ENCODE results near the gene SYNE4.

Gene SYNE4

DNA sequence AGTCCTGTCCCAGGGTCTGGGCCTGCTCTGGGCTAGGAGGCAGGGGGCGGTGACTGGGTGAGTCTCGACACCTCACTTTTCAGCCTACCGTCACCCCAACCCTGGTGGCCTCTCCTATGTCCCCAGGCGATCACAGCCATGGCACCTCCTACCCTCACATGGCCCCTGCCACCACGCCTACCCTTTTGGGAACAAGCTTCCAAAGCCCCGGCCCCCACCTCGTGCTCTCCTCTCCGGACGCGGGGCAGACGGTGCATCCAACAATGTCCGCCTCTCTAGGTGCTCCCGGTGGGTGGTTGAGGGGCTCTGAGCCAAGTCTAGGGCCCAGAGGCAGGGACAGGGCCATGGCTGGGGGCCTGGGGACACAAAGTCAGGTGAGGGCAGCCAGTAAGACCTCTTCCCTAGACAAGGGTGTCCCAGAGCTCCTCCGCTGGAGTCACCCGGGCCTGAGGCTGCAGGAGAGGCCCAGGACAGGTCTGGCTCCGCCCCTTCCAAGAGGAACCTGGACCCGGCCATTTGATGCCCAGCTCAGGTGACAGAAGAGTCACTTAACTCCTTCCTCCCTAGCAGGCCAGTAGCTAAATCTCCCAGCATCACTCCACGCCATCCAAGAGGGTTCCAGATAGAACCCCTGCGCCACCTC lies at the start of gene SYNE4:
TSS of gene SYNE4 (minus strand) at position 478 of the 643 bp plus-strand sequence. CDS start at position 346, 132 bp downstream.
- Histone ChIP-seq H3K9me3 (ENCODE audit: control insufficient read depth, insufficient read depth, low read length) (no peaks in the 10 kb centered on the region), H3K4me3 (ENCODE audit: low read length) (peak within 1 kb of the TSS; percentile 67; the same call in 1 of the 2 replicates), H3K4me1 (ENCODE audit: control insufficient read depth, insufficient read depth, low read length) (peaks cover 2% of the 10 kb centered on the region; the same call in 1 of the 2 replicates), H3K27ac (ENCODE audit: low read length) (no peak within 1 kb of the TSS), H3K27me3 (ENCODE audit: control insufficient read depth, insufficient read depth, low read length) (no peaks in the 10 kb centered on the region), H3K36me3 (ENCODE audit: control insufficient read depth, insufficient read depth, low read length) (peaks cover 8% of the 10 kb centered on the region; the same call in 1 of the 2 replicates)
- WGBS (ENCODE audit: insufficient coverage, insufficient read length), result no CpG with 5 or more reads among the region's 19 CpGs
- no peak for DNase-seq (ENCODE audit: low read depth, low spot score)

DNA sequence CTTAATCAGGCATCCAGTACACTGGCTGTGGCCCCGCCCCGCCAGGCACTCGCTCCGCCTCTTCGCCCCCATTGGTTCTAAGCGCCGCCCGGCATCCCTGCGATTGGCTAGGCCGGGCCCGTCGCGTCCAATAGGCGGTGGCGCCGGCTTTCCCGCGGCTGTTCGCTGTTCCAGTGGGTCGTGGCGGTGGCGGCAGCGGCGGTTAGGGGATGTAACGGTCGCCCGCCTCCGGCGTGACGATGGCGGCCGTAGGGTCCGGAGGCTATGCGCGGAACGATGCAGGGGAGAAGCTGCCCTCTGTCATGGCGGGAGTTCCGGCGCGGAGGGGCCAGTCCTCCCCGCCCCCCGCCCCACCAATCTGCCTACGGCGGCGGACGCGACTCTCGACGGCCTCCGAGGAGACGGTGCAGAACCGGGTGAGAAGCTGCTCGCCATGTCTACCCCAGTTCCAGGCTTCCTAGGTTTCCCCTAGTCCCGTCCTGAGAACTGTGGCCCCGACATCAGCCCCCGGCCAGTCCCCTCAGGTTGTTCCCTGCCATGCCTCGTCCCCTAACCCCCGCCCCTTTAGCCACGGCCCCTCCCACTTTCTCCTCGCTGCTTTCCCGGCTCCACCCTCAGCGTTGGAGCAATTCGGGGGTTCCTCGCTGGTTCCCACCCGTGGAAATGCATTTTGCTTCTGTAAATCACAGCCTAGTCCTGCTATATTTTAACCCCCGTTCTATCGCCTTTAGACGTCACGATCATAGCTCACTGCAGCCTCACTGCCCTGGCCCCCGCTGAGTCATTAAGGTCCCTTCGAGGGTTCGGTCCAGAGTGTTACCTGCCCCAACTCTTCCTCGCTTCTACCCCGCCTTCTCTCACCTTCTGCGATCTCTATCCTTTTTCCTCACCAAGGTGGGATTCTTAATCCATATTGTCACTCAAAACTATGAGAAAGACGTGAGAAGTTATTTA lies 46.4 kb upstream of the SYNE4 start, which contains the start of gene WDR62:
TSS of gene WDR62 (plus strand) at position 165 of the 954 bp plus-strand sequence. CDS start at position 240, 75 bp downstream.
- peak; percentile 76 for DNase-seq (ENCODE audit: low read depth, low spot score)
- H3K4me1 ChIP-seq (ENCODE audit: control insufficient read depth, insufficient read depth, low read length), result peaks cover 1% of the 10 kb centered on the region
- H3K4me3 ChIP-seq (ENCODE audit: low read length), result peak within 1 kb of the TSS; percentile 69
- peaks cover 6% of the 10 kb centered on the region; the same call in 1 of the 2 replicates for H3K36me3 ChIP-seq (ENCODE audit: control insufficient read depth, insufficient read depth, low read length)
- no CpG with 5 or more reads among the region's 76 CpGs for WGBS (ENCODE audit: insufficient coverage, insufficient read length)
- H3K27ac ChIP-seq (ENCODE audit: low read length), result no peak within 1 kb of the TSS
- H3K27me3 ChIP-seq (ENCODE audit: control insufficient read depth, insufficient read depth, low read length), result no peaks in the 10 kb centered on the region
- no peaks in the 10 kb centered on the region for H3K9me3 ChIP-seq (ENCODE audit: control insufficient read depth, insufficient read depth, low read length)

GRCh38 chr19:36054119-36054732 lies 45.6 kb upstream of the SYNE4 start, which contains the start of gene THAP8:
Gene THAP8 (minus strand): TSS chr19:36054285. CDS start chr19:36054217, 68 bp downstream.
- peaks cover 3% of the 10 kb centered on the region; the same call in 1 of the 2 replicates for H3K36me3 ChIP-seq (ENCODE audit: control insufficient read depth, insufficient read depth, low read length)
- H3K4me3 ChIP-seq (ENCODE audit: low read length), result peak within 1 kb of the TSS; percentile 69
- H3K27ac ChIP-seq (ENCODE audit: low read length), result no peak within 1 kb of the TSS
- WGBS (ENCODE audit: insufficient coverage, insufficient read length), result no CpG with 5 or more reads among the region's 56 CpGs
- peaks cover 1% of the 10 kb centered on the region; the same call in 1 of the 2 replicates for H3K4me1 ChIP-seq (ENCODE audit: control insufficient read depth, insufficient read depth, low read length)
- DNase-seq (ENCODE audit: low read depth, low spot score), result peak; percentile 98
- H3K9me3 ChIP-seq (ENCODE audit: control insufficient read depth, insufficient read depth, low read length), result no peaks in the 10 kb centered on the region
- H3K27me3 ChIP-seq (ENCODE audit: control insufficient read depth, insufficient read depth, low read length), result no peaks in the 10 kb centered on the region

- H3K9me3 ChIP-seq (ENCODE audit: control insufficient read depth, insufficient read depth, low read length), result no peaks in the 10 kb centered on the region
- peaks cover 1% of the 10 kb centered on the region; the same call in 1 of the 2 replicates for H3K4me1 ChIP-seq (ENCODE audit: control insufficient read depth, insufficient read depth, low read length)
- WGBS (ENCODE audit: insufficient coverage, insufficient read length), result no CpG with 5 or more reads among the region's 4 CpGs
- no peak for DNase-seq (ENCODE audit: low read depth, low spot score)
- no peaks in the 10 kb centered on the region for H3K36me3 ChIP-seq (ENCODE audit: control insufficient read depth, insufficient read depth, low read length)
- H3K27ac ChIP-seq (ENCODE audit: low read length), result no peak overlapping the region
- no peaks in the 10 kb centered on the region for H3K27me3 ChIP-seq (ENCODE audit: control insufficient read depth, insufficient read depth, low read length)
- no peak overlapping the region for H3K4me3 ChIP-seq (ENCODE audit: low read length)
Observed at GRCh38 chr19:36051637-36052036, 43.0 kb upstream of the SYNE4 start.

DNA sequence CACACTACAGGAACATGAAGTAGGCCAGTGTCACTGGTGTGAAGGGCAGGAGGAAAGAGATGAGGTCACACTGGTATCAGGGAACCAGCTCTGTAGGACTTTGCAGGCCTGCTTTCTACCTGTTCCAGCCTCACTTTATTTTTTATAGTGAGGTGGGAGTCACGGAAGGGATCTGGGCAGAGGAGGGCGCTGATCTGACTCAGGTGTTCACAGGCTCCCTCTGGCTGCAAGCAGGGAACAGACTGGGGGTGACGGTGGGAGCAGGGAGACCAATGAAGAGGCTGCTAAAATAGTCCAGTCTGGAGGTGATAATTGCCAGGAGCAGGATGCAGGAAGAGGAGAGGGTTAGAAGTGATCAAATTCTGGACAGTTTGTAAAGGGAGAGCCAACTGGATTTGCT lies 42.6 kb upstream of the SYNE4 start:
- peaks cover 1% of the 10 kb centered on the region; the same call in 1 of the 2 replicates for H3K4me1 ChIP-seq (ENCODE audit: control insufficient read depth, insufficient read depth, low read length)
- no peaks in the 10 kb centered on the region for H3K27me3 ChIP-seq (ENCODE audit: control insufficient read depth, insufficient read depth, low read length)
- H3K9me3 ChIP-seq (ENCODE audit: control insufficient read depth, insufficient read depth, low read length), result no peaks in the 10 kb centered on the region
- H3K4me3 ChIP-seq (ENCODE audit: low read length), result no peak overlapping the region
- DNase-seq (ENCODE audit: low read depth, low spot score), result no peak
- H3K27ac ChIP-seq (ENCODE audit: low read length), result no peak overlapping the region
- no peaks in the 10 kb centered on the region for H3K36me3 ChIP-seq (ENCODE audit: control insufficient read depth, insufficient read depth, low read length)
- WGBS (ENCODE audit: insufficient coverage, insufficient read length), result no CpG with 5 or more reads among the region's 3 CpGs

- Histone ChIP-seq H3K36me3 (ENCODE audit: control insufficient read depth, insufficient read depth, low read length) (no peaks in the 10 kb centered on the region), H3K9me3 (ENCODE audit: control insufficient read depth, insufficient read depth, low read length) (no peaks in the 10 kb centered on the region), H3K27ac (ENCODE audit: low read length) (no peak overlapping the region), H3K4me1 (ENCODE audit: control insufficient read depth, insufficient read depth, low read length) (peaks cover 1% of the 10 kb centered on the region; the same call in 1 of the 2 replicates), H3K4me3 (ENCODE audit: low read length) (no peak overlapping the region), H3K27me3 (ENCODE audit: control insufficient read depth, insufficient read depth, low read length) (no peaks in the 10 kb centered on the region)
- DNase-seq (ENCODE audit: low read depth, low spot score), result no peak
- no CpG with 5 or more reads among the region's 4 CpGs for WGBS (ENCODE audit: insufficient coverage, insufficient read length)
Observed at GRCh38 chr19:36049080-36049698, 40.6 kb upstream of the SYNE4 start.

- Histone ChIP-seq H3K27me3 (ENCODE audit: control insufficient read depth, insufficient read depth, low read length) (no peaks in the 10 kb centered on the region), H3K9me3 (ENCODE audit: control insufficient read depth, insufficient read depth, low read length) (no peaks in the 10 kb centered on the region), H3K36me3 (ENCODE audit: control insufficient read depth, insufficient read depth, low read length) (no peaks in the 10 kb centered on the region), H3K4me1 (ENCODE audit: control insufficient read depth, insufficient read depth, low read length) (peaks cover 1% of the 10 kb centered on the region; the same call in 1 of the 2 replicates), H3K4me3 (ENCODE audit: low read length) (no peak overlapping the region), H3K27ac (ENCODE audit: low read length) (no peak overlapping the region)
- DNase-seq (ENCODE audit: low read depth, low spot score), result no peak
Observed at GRCh38 chr19:36047835-36048234, 39.2 kb upstream of the SYNE4 start.

DNA sequence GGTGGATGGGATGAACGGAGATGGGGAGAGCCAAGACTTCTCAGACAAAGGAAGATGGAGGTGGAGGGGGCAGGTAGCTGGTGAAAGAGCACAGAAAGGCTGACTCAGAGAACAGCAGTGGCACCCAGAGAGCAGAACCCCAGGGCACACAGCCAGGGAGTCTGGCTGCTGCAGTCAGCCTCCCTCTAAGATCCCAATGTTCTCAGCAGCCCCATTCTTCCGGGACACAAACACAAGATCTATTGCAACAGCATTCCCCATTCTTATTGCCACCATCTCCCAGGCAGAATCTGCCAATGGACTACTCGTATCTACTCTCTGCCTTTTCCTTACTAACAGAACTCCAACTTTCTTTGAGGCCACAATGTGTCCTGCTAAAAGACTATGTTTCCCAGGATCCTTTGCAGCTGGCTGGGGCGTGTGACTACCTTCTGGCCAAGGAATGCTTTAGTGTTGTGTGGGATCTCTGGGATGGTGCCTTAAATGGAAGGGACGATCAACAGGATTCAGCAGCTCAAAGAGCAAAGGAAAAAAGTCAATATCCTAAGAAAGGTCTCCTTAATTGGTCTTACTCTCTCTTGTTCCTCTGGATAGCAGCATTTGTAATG lies 37.9 kb upstream of the SYNE4 start:
- Histone ChIP-seq H3K4me1 (ENCODE audit: control insufficient read depth, insufficient read depth, low read length) (peaks cover 1% of the 10 kb centered on the region; the same call in 1 of the 2 replicates), H3K36me3 (ENCODE audit: control insufficient read depth, insufficient read depth, low read length) (no peaks in the 10 kb centered on the region), H3K27me3 (ENCODE audit: control insufficient read depth, insufficient read depth, low read length) (no peaks in the 10 kb centered on the region), H3K9me3 (ENCODE audit: control insufficient read depth, insufficient read depth, low read length) (no peaks in the 10 kb centered on the region), H3K4me3 (ENCODE audit: low read length) (no peak overlapping the region), H3K27ac (ENCODE audit: low read length) (no peak overlapping the region)
- DNase-seq (ENCODE audit: low read depth, low spot score), result no peak
- WGBS (ENCODE audit: insufficient coverage, insufficient read length), result no CpG with 5 or more reads among the region's 5 CpGs

- Histone ChIP-seq H3K4me1 (ENCODE audit: control insufficient read depth, insufficient read depth, low read length) (no peaks in the 10 kb centered on the region), H3K4me3 (ENCODE audit: low read length) (no peak overlapping the region), H3K27ac (ENCODE audit: low read length) (no peak overlapping the region), H3K27me3 (ENCODE audit: control insufficient read depth, insufficient read depth, low read length) (no peaks in the 10 kb centered on the region), H3K36me3 (ENCODE audit: control insufficient read depth, insufficient read depth, low read length) (no peaks in the 10 kb centered on the region), H3K9me3 (ENCODE audit: control insufficient read depth, insufficient read depth, low read length) (no peaks in the 10 kb centered on the region)
- no peak for DNase-seq (ENCODE audit: low read depth, low spot score)
- WGBS (ENCODE audit: insufficient coverage, insufficient read length), result no CpG with 5 or more reads among the region's 2 CpGs
Observed at GRCh38 chr19:36043952-36044351, 35.3 kb upstream of the SYNE4 start.
